Endothelial cell of umbilical vein (primary cell): ENCODE results near the gene AP5Z1. TPM values are rescaled to one million over a fixed set of nuclear protein-coding genes. Genes with fewer than 3 reads are reported as not detected.

Experiments used
- BruUV-seq: library from RNA; stranded (reverse); fragments of 400-500 nt; replicated peaks from 2 replicates; lab custom pipeline; 2021; lab: Mats Ljungman, UMichigan
- CTCF ChIA-PET: fragments of 300-600, 350-600 bp; sonication (Branson Sonifier 250); formaldehyde crosslinking; loops from one replicate; lab custom pipeline; 2021; ENCODE audit warnings: antibody characterized with exemption, inconsistent platforms; lab: Charles Lee
- POLR2A ChIA-PET: fragments of 300-600, 350-600 bp; sonication (Branson Sonifier 250); formaldehyde crosslinking; loops from one replicate; lab custom pipeline; 2021; ENCODE audit warnings: antibody characterized with exemption, inconsistent platforms; lab: Charles Lee
- DNase-seq: peaks from one replicate; pipeline ENCODE4 v3.0.0-alpha.2; 2011; ENCODE audit warnings: low read depth, low spot score
- FAIRE-seq: peaks from 2 replicates; lab custom pipeline; 2011; peaks lifted over from hg19 to GRCh38; lab: Jason Lieb, UNC
- H2AFZ ChIP-seq: 2 replicates; pipeline ENCODE4 v1.6.0; 2012; ENCODE audit warnings: low read depth, low read length, control low read depth, inconsistent platforms
- H3K27ac ChIP-seq: 2 replicates; pipeline ENCODE4 v1.5.1; 2011; ENCODE audit warnings: low read depth, mild to moderate bottlenecking, control low read depth, low read length, moderate library complexity; ENCODE audit not compliant: insufficient read depth
- H3K27me3 ChIP-seq, 2 experiments: 2 replicates each; pipeline versions ENCODE4 v1.6.0 to v1.6.1; 2011; ENCODE audit warnings: low read length in 2 of 2, mixed read lengths in 1 of 2; ENCODE audit not compliant: control insufficient read depth in 2 of 2, insufficient read depth in 2 of 2
- H3K36me3 ChIP-seq, 2 experiments: 2 replicates in 1 of 2; 3 replicates in 1 of 2; pipeline ENCODE4 v1.5.1; 2011; ENCODE audit warnings: low read length in 2 of 2, mild to moderate bottlenecking in 1 of 2, moderate library complexity in 1 of 2; ENCODE audit not compliant: control insufficient read depth in 2 of 2, insufficient read depth in 2 of 2; ENCODE audit errors: extremely low read depth in 1 of 2
- H3K4me1 ChIP-seq: 3 replicates; pipeline ENCODE4 v1.5.1; 2011; ENCODE audit warnings: mild to moderate bottlenecking, low read length; ENCODE audit not compliant: control insufficient read depth, insufficient read depth; ENCODE audit errors: extremely low read depth
- H3K4me2 ChIP-seq: 2 replicates; pipeline ENCODE4 v1.6.1; 2011; ENCODE audit warnings: low read length, control low read depth, mixed read lengths; ENCODE audit not compliant: insufficient read depth
- H3K4me3 ChIP-seq, 3 experiments: fragments of 200-600 bp in 1 of 3; sonication (generic), shearing (Covaris generic) in 1 of 3; replicated peaks in 1 of 3; 2 replicates each; pipeline ENCODE4 v1.5.1; 2011 to 2016; ENCODE audit warnings: control low read depth in 3 of 3, low read length in 3 of 3, mild to moderate bottlenecking in 2 of 3, inconsistent platforms in 1 of 3, low read depth in 1 of 3, moderate library complexity in 1 of 3; ENCODE audit not compliant: insufficient read depth in 1 of 3
- H3K79me2 ChIP-seq: 2 replicates; pipeline ENCODE4 v1.6.0; 2012; ENCODE audit warnings: low read length, inconsistent platforms; ENCODE audit not compliant: control insufficient read depth, insufficient read depth
- H3K9ac ChIP-seq: replicated peaks from 2 replicates; pipeline ENCODE3; 2011; ENCODE audit warnings: low read length, control low read depth; ENCODE audit not compliant: insufficient read depth; ENCODE audit errors: extremely low read depth
- H3K9me1 ChIP-seq: replicated peaks from 3 replicates; pipeline ENCODE4 v1.6.0; 2011; ENCODE audit warnings: mild to moderate bottlenecking, low read length; ENCODE audit not compliant: control insufficient read depth, insufficient read depth; ENCODE audit errors: extremely low read depth
- H3K9me3 ChIP-seq: replicated peaks from 2 replicates; pipeline ENCODE4 v1.5.1; 2012; ENCODE audit warnings: low read length, inconsistent platforms; ENCODE audit not compliant: control insufficient read depth, insufficient read depth
- H4K20me1 ChIP-seq: replicated peaks from 2 replicates; pipeline ENCODE3; 2011; ENCODE audit warnings: mild to moderate bottlenecking, low read length; ENCODE audit not compliant: control insufficient read depth, insufficient read depth; ENCODE audit errors: extremely low read depth
- JUN ChIP-seq: IDR thresholded peaks from 2 replicates; pipeline ENCODE4 v1.6.1; 2011; ENCODE audit warnings: borderline replicate concordance, low read depth; ENCODE audit not compliant: insufficient read length, insufficient read depth
- MYC ChIP-seq: IDR thresholded peaks from one replicate; pipeline ENCODE4 v1.6.1; 2011; ENCODE audit warnings: mild to moderate bottlenecking, low read depth, low read length
- POLR2A ChIP-seq: IDR thresholded peaks from 2 replicates; pipeline ENCODE4 v1.6.1; 2012; ENCODE audit warnings: low read depth, mild to moderate bottlenecking, control low read depth, low read length
- POLR2AphosphoS5 ChIP-seq: IDR thresholded peaks from 2 replicates; pipeline ENCODE4 v1.6.1; 2012; ENCODE audit warnings: low read depth, mild to moderate bottlenecking, control low read depth, low read length, moderate library complexity; ENCODE audit not compliant: insufficient read depth
- dilution Hi-C: fragments of 300-500 bp; cut with MboI; formaldehyde crosslinking; loops from one replicate; pipeline ENCODE4 v1.15.0; 2019; ENCODE audit warnings: low sequenced_read_pairs; ENCODE audit not compliant: extremely low pct_ligation_motif_present
- intact Hi-C: fragments of 100-400 bp; cut with micrococcal nuclease; formaldehyde crosslinking; loops from one replicate; pipeline ENCODE4 v1.10.0; 2022
- polyA plus RNA-seq, 4 experiments: library from polyadenylated mRNA; depleted of rRNA in 3 of 4; stranded (reverse) in 3 of 4; unstranded in 1 of 4; fragments of >200 nt; gene quantifications; 2 replicates each; pipeline versions ENCODE4 v1.2.1 to v1.2.3, GENCODE V29; 2011 to 2012; ENCODE audit warnings: missing spikeins in 1 of 4
- total RNA-seq: library from RNA; stranded (reverse); gene quantifications from 2 replicates; pipeline ENCODE4 v1.2.3, GENCODE V29; 2021
- TF ChIP-seq, protein P1 (sequence below), 2 donors: IDR thresholded peaks; 1 replicate in 1 of 2; 2 replicates in 1 of 2; pipeline ENCODE4 v1.5.1; 2011; ENCODE audit warnings: low read length in 2 of 2, mild to moderate bottlenecking in 2 of 2, moderate library complexity in 2 of 2, control low read depth in 1 of 2, inconsistent platforms in 1 of 2, low read depth in 1 of 2; ENCODE audit not compliant: insufficient read depth in 1 of 2; ENCODE audit errors: extremely low read depth in 1 of 2
- TF ChIP-seq, protein P2 (sequence below): IDR thresholded peaks from 2 replicates; pipeline ENCODE4 v1.6.1; 2011; ENCODE audit not compliant: insufficient read depth, insufficient read length

Gene AP5Z1
- total and polyA plus RNA-seq, 2 donors (not counting 3 experiments of a cell fraction or from before 2014, with no cell fraction given) = 53.7 to 58.9 TPM

DNA sequence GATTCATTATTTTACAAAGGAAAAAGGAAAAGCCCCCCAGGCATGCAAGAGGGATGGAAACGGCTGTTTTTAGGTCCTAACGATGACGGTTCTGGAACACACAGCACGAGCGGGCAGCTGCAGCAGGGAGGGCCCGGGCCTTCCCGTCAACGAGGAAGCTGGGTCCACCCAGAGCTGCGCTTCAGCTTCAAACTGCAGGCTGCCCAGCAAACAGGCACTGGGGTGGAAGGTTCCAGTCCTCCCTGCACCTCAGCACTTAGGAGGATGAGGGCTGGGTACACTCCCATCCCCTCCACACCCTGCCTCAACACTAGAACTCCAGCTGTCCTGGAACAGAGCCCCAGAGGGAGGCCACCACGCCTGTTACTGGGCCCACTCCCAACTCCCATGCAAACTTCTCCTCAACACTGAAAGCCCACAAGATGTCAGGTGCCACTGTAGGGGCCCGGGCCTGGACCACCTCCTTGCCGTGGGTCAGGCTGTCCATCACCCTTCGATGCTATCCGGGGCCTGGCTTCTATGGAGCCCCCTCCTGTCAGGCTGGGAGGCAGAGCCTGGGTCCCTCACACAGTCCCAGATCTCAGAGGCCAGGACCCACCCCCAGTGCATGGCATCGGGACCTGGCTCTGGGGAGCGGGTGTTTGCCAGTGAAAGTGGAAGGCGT lies 53.4 kb downstream of the AP5Z1 start:
- Histone ChIP-seq H3K79me2 (no peaks in the 10 kb centered on the region), H3K9me3 (no peaks in the 10 kb centered on the region), H3K4me1 (no peaks in the 10 kb centered on the region), H4K20me1 (no peaks in the 10 kb centered on the region), H3K27me3 (no peaks in the 10 kb centered on the region), H3K36me3 (no peaks in the 10 kb centered on the region), H3K9ac (no peak overlapping the region), H3K27ac (no peak overlapping the region), H3K4me2 (no peak overlapping the region), H2AFZ (no peak overlapping the region), H3K4me3 (no peak overlapping the region), H3K9me1 (no peaks in the 10 kb centered on the region)
- dilution Hi-C loops (no loop called here), intact Hi-C loops (no loop called here)
- no TSS peak for BruUV-seq
- TF ChIP-seq, protein P1, sequence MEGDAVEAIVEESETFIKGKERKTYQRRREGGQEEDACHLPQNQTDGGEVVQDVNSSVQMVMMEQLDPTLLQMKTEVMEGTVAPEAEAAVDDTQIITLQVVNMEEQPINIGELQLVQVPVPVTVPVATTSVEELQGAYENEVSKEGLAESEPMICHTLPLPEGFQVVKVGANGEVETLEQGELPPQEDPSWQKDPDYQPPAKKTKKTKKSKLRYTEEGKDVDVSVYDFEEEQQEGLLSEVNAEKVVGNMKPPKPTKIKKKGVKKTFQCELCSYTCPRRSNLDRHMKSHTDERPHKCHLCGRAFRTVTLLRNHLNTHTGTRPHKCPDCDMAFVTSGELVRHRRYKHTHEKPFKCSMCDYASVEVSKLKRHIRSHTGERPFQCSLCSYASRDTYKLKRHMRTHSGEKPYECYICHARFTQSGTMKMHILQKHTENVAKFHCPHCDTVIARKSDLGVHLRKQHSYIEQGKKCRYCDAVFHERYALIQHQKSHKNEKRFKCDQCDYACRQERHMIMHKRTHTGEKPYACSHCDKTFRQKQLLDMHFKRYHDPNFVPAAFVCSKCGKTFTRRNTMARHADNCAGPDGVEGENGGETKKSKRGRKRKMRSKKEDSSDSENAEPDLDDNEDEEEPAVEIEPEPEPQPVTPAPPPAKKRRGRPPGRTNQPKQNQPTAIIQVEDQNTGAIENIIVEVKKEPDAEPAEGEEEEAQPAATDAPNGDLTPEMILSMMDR (IDR thresholded peaks at IDR 0.05; ENCODE audit: extremely low read depth in 1 of 2, insufficient read depth in 1 of 2, low read depth in 1 of 2, low read length in 2 of 2) = no peak
- TF ChIP-seq JUN (no peak), POLR2A (no peak), MYC (no peak), POLR2AphosphoS5 (no peak)
- TF ChIP-seq, protein P2, sequence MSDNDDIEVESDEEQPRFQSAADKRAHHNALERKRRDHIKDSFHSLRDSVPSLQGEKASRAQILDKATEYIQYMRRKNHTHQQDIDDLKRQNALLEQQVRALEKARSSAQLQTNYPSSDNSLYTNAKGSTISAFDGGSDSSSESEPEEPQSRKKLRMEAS = no peak
- FAIRE-seq (no peak), DNase-seq (no peak)
- POLR2A ChIA-PET = no interaction called here
- CTCF ChIA-PET = interaction anchor here (1.0 to 1.7 kb wide), 3 partner anchors 23 to 280 kb away, joined by 3 to 6 read pairs (median 3); no protein-coding TSS in a partner anchor
